H9 (cell line): ENCODE results near the gene ZFAND3. TPM values are rescaled to one million over a fixed set of nuclear protein-coding genes. Genes with fewer than 3 reads are reported as not detected.

Experiments used
- DNase-seq: peaks from one replicate; pipeline ENCODE4 v3.0.0-alpha.2; 2017
- H2AFZ ChIP-seq: one replicate; pipeline ENCODE4 v1.6.1; 2013; ENCODE audit warnings: mild to moderate bottlenecking, low read length, control low read depth, moderate library complexity
- H2AK5ac ChIP-seq: 2 replicates; pipeline ENCODE4 v1.6.1; 2013; ENCODE audit warnings: low read length, control low read depth, mixed read lengths; ENCODE audit not compliant: insufficient read length
- H2BK120ac ChIP-seq: one replicate; pipeline ENCODE4 v1.6.1; 2013; ENCODE audit warnings: low read depth, mild to moderate bottlenecking, low read length, control low read depth, inconsistent platforms; ENCODE audit not compliant: poor library complexity, severe bottlenecking
- H2BK12ac ChIP-seq: 2 replicates; pipeline ENCODE4 v1.6.1; 2013; ENCODE audit warnings: low read length, control low read depth, mixed read lengths, low read depth; ENCODE audit not compliant: insufficient read length
- H2BK15ac ChIP-seq: 2 replicates; pipeline ENCODE4 v1.6.1; 2013; ENCODE audit warnings: low read depth, low read length, control low read depth
- H2BK20ac ChIP-seq: one replicate; pipeline ENCODE4 v1.6.1; 2013; ENCODE audit warnings: low read depth, mild to moderate bottlenecking, low read length, control low read depth, inconsistent platforms; ENCODE audit not compliant: poor library complexity, severe bottlenecking
- H2BK5ac ChIP-seq: 2 replicates; pipeline ENCODE4 v1.6.1; 2013; ENCODE audit warnings: low read length, control low read depth, mixed read lengths; ENCODE audit not compliant: insufficient read length
- H3K14ac ChIP-seq: 2 replicates; pipeline ENCODE4 v1.6.1; 2013; ENCODE audit warnings: low read length, control low read depth; ENCODE audit not compliant: insufficient read depth
- H3K18ac ChIP-seq: 2 replicates; pipeline ENCODE4 v1.6.1; 2013; ENCODE audit warnings: low read depth, mild to moderate bottlenecking, mixed read lengths, low read length, control low read depth; ENCODE audit not compliant: insufficient read length
- H3K23ac ChIP-seq: 2 replicates; pipeline ENCODE4 v1.6.1; 2013; ENCODE audit warnings: low read length, control low read depth, mixed read lengths, low read depth; ENCODE audit not compliant: insufficient read length
- H3K23me2 ChIP-seq: 2 replicates; pipeline ENCODE4 v1.6.1; 2013; ENCODE audit warnings: low read depth, mild to moderate bottlenecking, mixed read lengths, low read length, control low read depth; ENCODE audit not compliant: insufficient read length, poor library complexity, severe bottlenecking
- H3K27ac ChIP-seq: 2 replicates; pipeline ENCODE4 v1.5.1; 2013; ENCODE audit warnings: low read length, control low read depth, mixed read lengths, low read depth; ENCODE audit not compliant: insufficient read length
- H3K27me3 ChIP-seq: 2 replicates; pipeline ENCODE4 v1.6.1; 2013; ENCODE audit warnings: low read length, control low read depth, inconsistent platforms; ENCODE audit not compliant: insufficient read depth
- H3K4ac ChIP-seq: 2 replicates; pipeline ENCODE4 v1.6.1; 2013; ENCODE audit warnings: low read depth, mild to moderate bottlenecking, control low read depth, inconsistent platforms, low read length, moderate library complexity
- H3K4me1 ChIP-seq: 2 replicates; pipeline ENCODE4 v1.6.1; 2013; ENCODE audit warnings: low read length, control low read depth, inconsistent platforms; ENCODE audit not compliant: insufficient read depth
- H3K4me2 ChIP-seq: 2 replicates; pipeline ENCODE4 v1.6.1; 2013; ENCODE audit warnings: low read length, control low read depth, mixed read lengths; ENCODE audit not compliant: insufficient read length, insufficient read depth
- H3K56ac ChIP-seq: 2 replicates; pipeline ENCODE4 v1.6.1; 2013; ENCODE audit warnings: low read depth, mild to moderate bottlenecking, mixed read lengths, low read length, control low read depth; ENCODE audit not compliant: insufficient read length
- H3K79me1 ChIP-seq: 2 replicates; pipeline ENCODE4 v1.6.1; 2013; ENCODE audit warnings: low read depth, mild to moderate bottlenecking, moderate library complexity, low read length, control low read depth, inconsistent platforms; ENCODE audit not compliant: insufficient read depth, poor library complexity, severe bottlenecking
- H3K79me2 ChIP-seq: 2 replicates; pipeline ENCODE4 v1.6.1; 2013; ENCODE audit warnings: low read length, control low read depth, inconsistent platforms; ENCODE audit not compliant: insufficient read depth
- H3K9ac ChIP-seq: 2 replicates; pipeline ENCODE4 v1.6.1; 2013; ENCODE audit warnings: low read length, control low read depth, mixed read lengths; ENCODE audit not compliant: insufficient read length; ENCODE audit errors: extremely low read depth
- H3K9me3 ChIP-seq: one replicate; pipeline ENCODE4 v1.6.1; 2013; ENCODE audit warnings: low read depth, low read length, inconsistent platforms; ENCODE audit not compliant: control insufficient read depth
- H3T11ph ChIP-seq: one replicate; pipeline ENCODE4 v1.6.1; 2013; ENCODE audit warnings: mild to moderate bottlenecking, low read length, control low read depth, inconsistent platforms
- H4K20me1 ChIP-seq: one replicate; pipeline ENCODE4 v1.6.1; 2013; ENCODE audit not compliant: control insufficient read depth, insufficient read length, insufficient read depth
- H4K5ac ChIP-seq: 2 replicates; pipeline ENCODE4 v1.6.1; 2013; ENCODE audit warnings: low read depth, mild to moderate bottlenecking, mixed read lengths, low read length, control low read depth; ENCODE audit not compliant: insufficient read length
- H4K8ac ChIP-seq: replicated peaks from 2 replicates; pipeline ENCODE4 v1.6.1; 2013; ENCODE audit warnings: low read length, control low read depth, mixed read lengths, low read depth; ENCODE audit not compliant: insufficient read length
- H4K91ac ChIP-seq: 2 replicates; pipeline ENCODE4 v1.6.1; 2013; ENCODE audit warnings: low read depth, mild to moderate bottlenecking, moderate library complexity, mixed read lengths, low read length, control low read depth; ENCODE audit not compliant: insufficient read length
- H3K27ac Mint-ChIP-seq, 3 experiments: 2 replicates in 2 of 3; 3 replicates in 1 of 3; pipeline ENCODE4 v1.8.0; 2020 to 2021; ENCODE audit warnings: mixed read lengths in 3 of 3, mild to moderate bottlenecking in 1 of 3, moderate library complexity in 1 of 3
- H3K27me3 Mint-ChIP-seq: 2 replicates; pipeline ENCODE4 v1.8.0; 2021; ENCODE audit warnings: low read depth, mild to moderate bottlenecking, moderate library complexity, mixed read lengths
- H3K36me3 Mint-ChIP-seq, 3 experiments: 2 replicates in 2 of 3; 3 replicates in 1 of 3; pipeline ENCODE4 v1.8.0; 2020 to 2021; ENCODE audit warnings: low read depth in 3 of 3, mixed read lengths in 3 of 3; ENCODE audit not compliant: insufficient read depth in 1 of 3
- H3K4me1 Mint-ChIP-seq, 2 experiments: 2 replicates each; pipeline ENCODE4 v1.8.0; 2020; ENCODE audit warnings: mixed read lengths in 2 of 2
- H3K4me3 Mint-ChIP-seq, 2 experiments: 2 replicates in 1 of 2; 3 replicates in 1 of 2; pipeline ENCODE4 v1.8.0; 2020 to 2021; ENCODE audit warnings: mild to moderate bottlenecking in 2 of 2, mixed read lengths in 2 of 2, moderate library complexity in 1 of 2
- H3K9me3 Mint-ChIP-seq, 2 experiments: 2 replicates in 1 of 2; 3 replicates in 1 of 2; pipeline ENCODE4 v1.8.0; 2020; ENCODE audit warnings: mild to moderate bottlenecking in 2 of 2, mixed read lengths in 2 of 2, moderate library complexity in 1 of 2
- CTCF ChIP-seq: fragments of 200-600 bp; sonication (generic); conservative IDR thresholded peaks from 3 replicates; pipeline ENCODE4 v1.8.0; 2021; ENCODE audit warnings: antibody characterized with exemption, mild to moderate bottlenecking
- total RNA-seq: library from RNA; stranded (reverse); gene quantifications from 2 replicates; pipeline ENCODE4 v1.2.1, GENCODE V29; 2021

Gene ZFAND3
- total RNA-seq, 1 experiment from 2014 or later: 57.7 TPM

GRCh38 chr6:38024908-38025307 is 205.4 kb downstream of the ZFAND3 start:
- H3K4me1 ChIP-seq: 0 out of 2 replicates have a peak, but pooled peaks cover 2% of the 10 kb centered on the region
- H3K27me3 ChIP-seq: no peaks in the 10 kb centered on the region
- no peak overlapping the region for H4K5ac ChIP-seq
- H3T11ph ChIP-seq: no peak overlapping the region
- no peak overlapping the region for H2AFZ ChIP-seq
- no peaks in the 10 kb centered on the region for H3K9me3 ChIP-seq
- Mint-ChIP-seq H3K27me3 (no peaks in the 10 kb centered on the region), H3K4me1 (peaks cover 13 to 15% of the 10 kb centered on the region in 2 experiments), H3K4me3 (no peak overlapping the region), H3K9me3 (peaks cover under 1 to 2% of the 10 kb centered on the region in 2 experiments; a peak in 1 of 5 replicates), H3K36me3 (peaks cover 3 to 4% (median 3%) of the 10 kb centered on the region in 3 experiments; a peak in 5 of 7 replicates), H3K27ac (no peak overlapping the region)
- no peak overlapping the region for H3K27ac ChIP-seq
- no peaks in the 10 kb centered on the region for H4K20me1 ChIP-seq
- H3K18ac ChIP-seq: no peak overlapping the region
- DNase-seq: no peak
- no peak overlapping the region for H3K4ac ChIP-seq
- no peak overlapping the region for H3K9ac ChIP-seq
- H2AK5ac ChIP-seq: no peak overlapping the region
- TF ChIP-seq CTCF: no peak
- H2BK120ac ChIP-seq: no peak overlapping the region
- H3K79me1 ChIP-seq: no peaks in the 10 kb centered on the region
- H2BK5ac ChIP-seq: no peak overlapping the region
- H4K91ac ChIP-seq: no peak overlapping the region
- H3K4me2 ChIP-seq: no peak overlapping the region
- no peak overlapping the region for H4K8ac ChIP-seq
- H3K56ac ChIP-seq: no peak overlapping the region
- H2BK20ac ChIP-seq: no peak overlapping the region
- H3K23ac ChIP-seq: no peak overlapping the region
- H3K23me2 ChIP-seq: no peaks in the 10 kb centered on the region
- H2BK15ac ChIP-seq: no peak overlapping the region
- no peaks in the 10 kb centered on the region for H3K79me2 ChIP-seq
- no peak overlapping the region for H3K14ac ChIP-seq
- no peak overlapping the region for H2BK12ac ChIP-seq
